SU-DHL-6 (cell line): ENCODE measurements around the gene CFAP410.

Experiments
- H2AFZ ChIP-seq: fragments of 200-600 bp; sonication (generic); 2 replicates; pipeline ENCODE4 v1.6.1; 2014; ENCODE audit warnings: low read depth, mild to moderate bottlenecking, moderate library complexity, mixed read lengths, antibody characterized with exemption, low read length; ENCODE audit not compliant: severe bottlenecking
- H3F3A ChIP-seq: fragments of 200-600 bp; shearing (Covaris generic); 2 replicates; pipeline ENCODE4 v1.6.0; 2016; ENCODE audit warnings: antibody characterized with exemption, mild to moderate bottlenecking; ENCODE audit not compliant: insufficient read depth
- H3K27ac ChIP-seq: fragments of 200-600 bp; sonication (generic); 2 replicates; pipeline ENCODE4 v1.5.1; 2016; ENCODE audit warnings: low read depth, mild to moderate bottlenecking, low read length, moderate library complexity, mixed read lengths
- H3K27me3 ChIP-seq: fragments of 200-600 bp; sonication (generic), shearing (Covaris generic); 2 replicates; pipeline ENCODE4 v1.6.0; 2014; ENCODE audit warnings: mild to moderate bottlenecking, low read length
- H3K36me3 ChIP-seq: fragments of 200-600 bp; sonication (generic); 2 replicates; pipeline ENCODE4 v1.6.1; 2014; ENCODE audit warnings: mild to moderate bottlenecking, low read length, mixed read lengths
- H3K4me2 ChIP-seq: fragments of 300-600, 200-600 bp; shearing (Covaris generic), sonication (generic); 2 replicates; pipeline ENCODE4 v1.6.0; 2014; ENCODE audit warnings: low read length, low read depth, mild to moderate bottlenecking; ENCODE audit not compliant: poor library complexity, severe bottlenecking
- H3K4me3 ChIP-seq: fragments of 200-600 bp; sonication (generic); 2 replicates; pipeline ENCODE4 v1.5.1; 2014; ENCODE audit warnings: antibody characterized with exemption, low read length, mild to moderate bottlenecking, mixed read lengths; ENCODE audit not compliant: insufficient read depth, poor library complexity, severe bottlenecking
- H3K79me2 ChIP-seq: fragments of 200-600 bp; sonication (generic); 2 replicates; pipeline ENCODE4 v1.6.1; 2014; ENCODE audit warnings: mild to moderate bottlenecking, low read length, moderate library complexity; ENCODE audit not compliant: insufficient read depth
- H3K9ac ChIP-seq: fragments of 200-600 bp; sonication (generic); 2 replicates; pipeline ENCODE4 v1.7.0; 2014; ENCODE audit warnings: mild to moderate bottlenecking, low read length
- H3K9me2 ChIP-seq: fragments of 200-600 bp; sonication (generic); replicated peaks from 2 replicates; pipeline ENCODE4 v1.6.1; 2014; ENCODE audit warnings: low read length; ENCODE audit not compliant: insufficient read depth
- H3K9me3 ChIP-seq: fragments of 200-600 bp; sonication (generic); 2 replicates; pipeline ENCODE4 v1.6.1; 2014; ENCODE audit warnings: low read length, mixed read lengths; ENCODE audit not compliant: insufficient read depth
- H4K20me1 ChIP-seq: fragments of 200-600 bp; sonication (generic); 2 replicates; pipeline ENCODE4 v1.6.1; 2014; ENCODE audit warnings: low read depth, mild to moderate bottlenecking, antibody characterized with exemption, low read length, moderate library complexity, mixed read lengths
- CTCF ChIP-seq: fragments of 200-600 bp; sonication (generic); IDR thresholded peaks from one replicate; pipeline ENCODE4 v1.5.1; 2017; ENCODE audit warnings: antibody characterized with exemption, mild to moderate bottlenecking, low read length, moderate library complexity; ENCODE audit not compliant: insufficient read depth, poor library complexity, severe bottlenecking
- EZH2phosphoT487 ChIP-seq: fragments of 200-600 bp; sonication (generic), shearing (Covaris generic); conservative IDR thresholded peaks from 2 replicates; pipeline ENCODE4 v1.6.1; 2018; ENCODE audit warnings: mild to moderate bottlenecking, antibody characterized with exemption, low read length, moderate library complexity, mixed read lengths

Gene CFAP410

GRCh38 chr21:44282370-44282769 lies 56.8 kb downstream of the CFAP410 start:
- no peak overlapping the region for H3K9ac ChIP-seq

DNA sequence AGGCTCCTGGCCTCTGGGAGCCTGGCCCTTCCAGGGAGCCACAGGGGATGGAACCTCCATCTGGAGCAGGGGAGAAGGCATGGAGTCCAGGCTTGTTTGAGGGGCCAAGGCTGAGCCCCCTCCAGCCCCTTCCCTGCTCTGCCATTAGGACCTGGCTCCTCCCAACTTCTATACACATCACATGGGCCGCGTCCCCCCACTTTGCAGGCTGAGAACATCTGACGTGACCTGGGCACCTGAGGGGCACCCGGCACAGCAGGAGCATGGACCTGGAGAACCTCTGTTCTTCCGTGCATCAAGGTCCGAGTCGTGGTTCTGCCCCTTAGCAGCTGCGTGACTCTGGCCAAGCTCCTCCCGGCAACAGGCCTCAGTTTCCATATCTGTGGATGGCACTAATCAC lies 57.4 kb downstream of the CFAP410 start:
- no peak overlapping the region for H3K4me3 ChIP-seq
- no peak for TF ChIP-seq CTCF
- TF ChIP-seq EZH2phosphoT487 = no peak
- H3F3A ChIP-seq = no peaks in the 10 kb centered on the region
- H3K9ac ChIP-seq = no peak overlapping the region
- no peak overlapping the region for H3K4me2 ChIP-seq
- no peaks in the 10 kb centered on the region for H3K36me3 ChIP-seq
- no peaks in the 10 kb centered on the region for H3K9me3 ChIP-seq
- H4K20me1 ChIP-seq = no peaks in the 10 kb centered on the region
- H3K27ac ChIP-seq = no peak overlapping the region
- no peaks in the 10 kb centered on the region for H3K27me3 ChIP-seq
- H2AFZ ChIP-seq = no peak overlapping the region
- H3K9me2 ChIP-seq = no peaks in the 10 kb centered on the region
- no peaks in the 10 kb centered on the region for H3K79me2 ChIP-seq

More at GRCh38 chr21:44282370-44282769, 56.8 kb downstream of the CFAP410 start:
- Histone ChIP-seq H4K20me1 (no peaks in the 10 kb centered on the region), H3F3A (no peaks in the 10 kb centered on the region), H3K4me3 (no peak overlapping the region), H3K9me2 (no peaks in the 10 kb centered on the region), H3K36me3 (no peaks in the 10 kb centered on the region), H3K27ac (no peak overlapping the region), H3K79me2 (no peaks in the 10 kb centered on the region), H3K9me3 (no peaks in the 10 kb centered on the region), H3K4me2 (no peak overlapping the region), H2AFZ (no peak overlapping the region), H3K27me3 (no peaks in the 10 kb centered on the region)
- TF ChIP-seq EZH2phosphoT487 (no peak), CTCF (no peak)

- no peak overlapping the region for H3K9ac ChIP-seq
- H3K4me2 ChIP-seq = no peak overlapping the region
Measured at GRCh38 chr21:44279354-44280260, 59.6 kb downstream of the CFAP410 start.

More at GRCh38 chr21:44279354-44280260, 59.6 kb downstream of the CFAP410 start:
- no peaks in the 10 kb centered on the region for H4K20me1 ChIP-seq
- H3K27ac ChIP-seq = no peak overlapping the region
- H3K9me2 ChIP-seq = no peaks in the 10 kb centered on the region
- no peaks in the 10 kb centered on the region for H3F3A ChIP-seq
- H3K4me3 ChIP-seq = no peak overlapping the region
- H3K27me3 ChIP-seq = no peaks in the 10 kb centered on the region
- H3K79me2 ChIP-seq = no peaks in the 10 kb centered on the region
- H3K36me3 ChIP-seq = no peaks in the 10 kb centered on the region
- H2AFZ ChIP-seq = no peak overlapping the region
- no peaks in the 10 kb centered on the region for H3K9me3 ChIP-seq
- no peak for TF ChIP-seq EZH2phosphoT487
- no peak for TF ChIP-seq CTCF
